Hypothalamus (tissue), 51 donors: ENCODE data around the gene TTC36.
"Not testable (repeated sequence)": the region's sequence is repeated elsewhere in the genome, so short reads cannot be mapped to it uniquely, and the experiment has no call there.

ENCODE experiments used
- DNase-seq, 51 donors: peaks; one replicate each; lab custom pipeline; 2025; lab: John Stamatoyannopoulos, UW

The TTC36 gene

DNA sequence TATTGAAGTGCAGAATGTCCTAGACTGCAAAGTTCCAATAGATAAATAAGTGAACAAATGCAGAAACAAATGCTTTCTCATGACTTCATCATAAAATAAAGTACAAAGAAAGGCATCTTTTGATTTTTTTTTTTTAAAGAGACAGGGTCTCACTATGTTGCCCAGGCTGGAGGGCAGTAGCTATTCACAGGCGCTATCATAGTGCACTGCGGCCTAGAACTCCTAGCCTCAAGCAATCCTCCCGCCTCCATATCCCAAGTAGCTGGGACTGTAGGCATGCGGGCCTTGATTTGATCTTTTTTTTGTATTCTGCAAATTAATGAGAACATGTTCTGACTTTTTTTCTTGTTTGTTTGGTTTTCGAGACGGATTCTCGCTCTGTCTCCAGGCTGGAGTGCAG is 47.4 kb downstream of the TTC36 start:
- DNase-seq: no peak

- not testable (repeated sequence) for DNase-seq
Measured at GRCh38 chr11:118577995-118578394, 50.7 kb downstream of the TTC36 start.
